Upper lobe of left lung (tissue), 4 donors: ENCODE measurements around the gene BOC.

Experiments used
- POLR2A ChIP-seq, 4 donors: fragments of 450-650 bp; IDR thresholded peaks; one replicate each; pipeline ENCODE4 v1.5.1; 2016 to 2017; ENCODE audit warnings: antibody characterized with exemption in 4 of 4, mild to moderate bottlenecking in 2 of 4
- TF ChIP-seq, protein P1 (sequence below), 6 experiments: fragments of 450-650 bp in 4 of 6; fragments of 200-600 bp in 2 of 6; sonication (generic) in 2 of 6; IDR thresholded peaks; one replicate each; pipeline ENCODE4 v1.5.1; 2016 to 2019; ENCODE audit warnings: antibody characterized with exemption in 6 of 6

- TF ChIP-seq, protein P1, sequence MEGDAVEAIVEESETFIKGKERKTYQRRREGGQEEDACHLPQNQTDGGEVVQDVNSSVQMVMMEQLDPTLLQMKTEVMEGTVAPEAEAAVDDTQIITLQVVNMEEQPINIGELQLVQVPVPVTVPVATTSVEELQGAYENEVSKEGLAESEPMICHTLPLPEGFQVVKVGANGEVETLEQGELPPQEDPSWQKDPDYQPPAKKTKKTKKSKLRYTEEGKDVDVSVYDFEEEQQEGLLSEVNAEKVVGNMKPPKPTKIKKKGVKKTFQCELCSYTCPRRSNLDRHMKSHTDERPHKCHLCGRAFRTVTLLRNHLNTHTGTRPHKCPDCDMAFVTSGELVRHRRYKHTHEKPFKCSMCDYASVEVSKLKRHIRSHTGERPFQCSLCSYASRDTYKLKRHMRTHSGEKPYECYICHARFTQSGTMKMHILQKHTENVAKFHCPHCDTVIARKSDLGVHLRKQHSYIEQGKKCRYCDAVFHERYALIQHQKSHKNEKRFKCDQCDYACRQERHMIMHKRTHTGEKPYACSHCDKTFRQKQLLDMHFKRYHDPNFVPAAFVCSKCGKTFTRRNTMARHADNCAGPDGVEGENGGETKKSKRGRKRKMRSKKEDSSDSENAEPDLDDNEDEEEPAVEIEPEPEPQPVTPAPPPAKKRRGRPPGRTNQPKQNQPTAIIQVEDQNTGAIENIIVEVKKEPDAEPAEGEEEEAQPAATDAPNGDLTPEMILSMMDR (IDR thresholded peaks at IDR 0.05) = no peak
- TF ChIP-seq POLR2A (IDR thresholded peaks at IDR 0.05) = no peak
Measured at GRCh38 chr3:113210604-113211329, 590 bp upstream of the BOC start.
